PC-3 (cell line): ENCODE data around the gene GREB1L.

Source experiments
- EZH2 ChIP-seq: fragments of 300-600 bp; sonication (generic); IDR thresholded peaks from one replicate; pipeline ENCODE4 v1.6.1; 2017; ENCODE audit warnings: antibody characterized with exemption, mild to moderate bottlenecking, low read length; ENCODE audit not compliant: unreplicated experiment
- TF ChIP-seq, protein P1 (sequence below): fragments of 300-600 bp; sonication (generic); conservative IDR thresholded peaks from 2 replicates; pipeline ENCODE4 v1.5.1; 2017; ENCODE audit warnings: antibody characterized with exemption, low read depth, mild to moderate bottlenecking, low read length

DNA sequence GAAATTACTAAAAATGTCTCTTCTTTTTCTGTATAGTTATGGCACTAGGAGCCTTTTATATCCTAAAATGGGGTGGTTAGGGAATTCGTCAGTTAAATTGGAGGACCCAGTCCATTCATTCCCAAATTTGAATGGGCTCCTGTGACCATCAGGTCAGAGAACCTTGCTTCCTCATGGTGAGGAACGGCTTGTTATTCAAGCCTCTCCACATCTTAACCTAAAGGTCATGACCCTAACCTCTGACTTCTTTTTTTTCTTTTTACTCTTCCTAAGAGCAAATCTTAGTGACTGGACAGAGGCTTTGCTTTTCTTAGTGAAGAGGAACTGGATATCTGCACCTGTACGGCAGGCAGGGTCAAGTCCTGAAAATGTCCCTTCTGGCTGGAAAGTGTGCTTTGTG lies 53.1 kb downstream of the GREB1L start:
- TF ChIP-seq, protein P1, sequence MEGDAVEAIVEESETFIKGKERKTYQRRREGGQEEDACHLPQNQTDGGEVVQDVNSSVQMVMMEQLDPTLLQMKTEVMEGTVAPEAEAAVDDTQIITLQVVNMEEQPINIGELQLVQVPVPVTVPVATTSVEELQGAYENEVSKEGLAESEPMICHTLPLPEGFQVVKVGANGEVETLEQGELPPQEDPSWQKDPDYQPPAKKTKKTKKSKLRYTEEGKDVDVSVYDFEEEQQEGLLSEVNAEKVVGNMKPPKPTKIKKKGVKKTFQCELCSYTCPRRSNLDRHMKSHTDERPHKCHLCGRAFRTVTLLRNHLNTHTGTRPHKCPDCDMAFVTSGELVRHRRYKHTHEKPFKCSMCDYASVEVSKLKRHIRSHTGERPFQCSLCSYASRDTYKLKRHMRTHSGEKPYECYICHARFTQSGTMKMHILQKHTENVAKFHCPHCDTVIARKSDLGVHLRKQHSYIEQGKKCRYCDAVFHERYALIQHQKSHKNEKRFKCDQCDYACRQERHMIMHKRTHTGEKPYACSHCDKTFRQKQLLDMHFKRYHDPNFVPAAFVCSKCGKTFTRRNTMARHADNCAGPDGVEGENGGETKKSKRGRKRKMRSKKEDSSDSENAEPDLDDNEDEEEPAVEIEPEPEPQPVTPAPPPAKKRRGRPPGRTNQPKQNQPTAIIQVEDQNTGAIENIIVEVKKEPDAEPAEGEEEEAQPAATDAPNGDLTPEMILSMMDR = no peak
- no peak for TF ChIP-seq EZH2
